Subcutaneous abdominal adipose tissue (tissue), 5 donors: ENCODE results near the gene ARID3A.

Source experiments
- H3K27ac ChIP-seq: one replicate; pipeline ENCODE4 v1.7.0; 2013; ENCODE audit warnings: low read depth, mild to moderate bottlenecking, inconsistent platforms, low read length, moderate library complexity
- H3K27me3 ChIP-seq, 5 donors: one replicate each; pipeline ENCODE4 v1.7.0; 2013; ENCODE audit warnings: low read length in 5 of 5, inconsistent platforms in 1 of 5; ENCODE audit not compliant: control insufficient read depth in 5 of 5, insufficient read depth in 4 of 5
- H3K36me3 ChIP-seq, 5 donors: one replicate each; pipeline ENCODE4 v1.7.0; 2013; ENCODE audit warnings: low read length in 5 of 5; ENCODE audit not compliant: control insufficient read depth in 5 of 5, insufficient read depth in 5 of 5
- H3K4me1 ChIP-seq, 5 donors: one replicate each; pipeline ENCODE4 v1.7.0; 2013; ENCODE audit warnings: low read length in 5 of 5, mild to moderate bottlenecking in 3 of 5, moderate library complexity in 1 of 5; ENCODE audit not compliant: control insufficient read depth in 5 of 5, insufficient read depth in 5 of 5
- H3K4me3 ChIP-seq, 5 donors: one replicate each; pipeline ENCODE4 v1.7.0; 2013; ENCODE audit warnings: low read length in 5 of 5, low read depth in 1 of 5
- H3K9ac ChIP-seq, 5 donors: one replicate each; pipeline ENCODE4 v1.7.0; 2013; ENCODE audit warnings: low read length in 5 of 5, mild to moderate bottlenecking in 4 of 5, moderate library complexity in 3 of 5
- H3K9me3 ChIP-seq, 5 donors: one replicate each; pipeline ENCODE4 v1.7.0; 2013; ENCODE audit warnings: low read length in 5 of 5; ENCODE audit not compliant: control insufficient read depth in 5 of 5
- donor health status: healthy.
- donor health status: healthy.
- donor health status: healthy.
- donor health status: healthy.
- donor health status: healthy.

The ARID3A gene

DNA sequence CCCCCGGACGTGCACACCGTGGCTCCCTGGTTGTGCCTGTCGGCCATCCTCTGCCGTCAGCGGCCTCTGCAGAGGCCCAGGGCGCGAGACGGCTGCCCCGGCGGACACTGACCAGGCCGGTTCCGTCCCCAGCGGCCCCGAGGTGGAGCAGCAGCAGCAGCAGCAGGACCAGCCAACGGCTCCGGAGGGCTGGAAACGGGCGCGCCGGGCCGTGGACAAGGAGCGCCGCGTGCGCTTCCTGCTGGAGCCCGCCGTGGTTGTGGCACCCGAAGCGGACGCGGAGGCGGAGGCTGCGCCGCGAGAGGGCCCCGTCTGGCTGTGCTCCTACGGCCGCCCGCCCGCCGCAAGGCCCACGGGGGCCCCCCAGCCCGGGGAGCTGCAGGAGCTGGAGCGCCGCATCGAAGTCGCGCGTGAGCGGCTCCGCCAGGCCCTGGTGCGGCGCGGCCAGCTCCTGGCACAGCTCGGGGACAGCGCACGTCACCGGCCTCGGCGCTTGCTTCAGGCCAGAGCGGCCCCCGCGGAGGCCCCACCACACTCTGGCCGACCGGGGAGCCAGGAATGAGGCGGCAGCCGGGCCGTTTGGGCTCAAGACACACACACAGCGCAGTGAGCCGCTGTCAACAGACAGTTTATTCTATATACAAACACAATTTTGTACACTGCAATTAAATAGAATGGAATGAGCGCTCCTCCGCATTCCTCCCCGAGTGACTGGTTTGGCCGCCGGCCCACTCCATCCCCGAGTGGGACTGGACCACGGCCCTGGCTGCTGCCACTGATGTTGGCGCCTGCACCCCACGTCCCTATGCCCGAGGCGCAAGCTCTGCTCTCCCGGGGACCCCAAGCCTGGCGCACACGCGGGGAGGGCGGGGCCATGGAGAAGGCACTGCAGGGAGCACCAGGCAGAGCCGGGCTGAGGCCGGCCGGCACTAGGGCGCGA is 83.5 kb downstream of the ARID3A start:
- H3K27ac ChIP-seq: no peak overlapping the region
- H3K9ac ChIP-seq: no peak overlapping the region
- no peak overlapping the region for H3K4me3 ChIP-seq
- peaks cover 0 to 9% (median 0%) of the 10 kb centered on the region in 5 donors for H3K4me1 ChIP-seq
- H3K9me3 ChIP-seq: no peaks in the 10 kb centered on the region
- H3K27me3 ChIP-seq: no peaks in the 10 kb centered on the region
- H3K36me3 ChIP-seq: peaks cover 0 to 56% (median 43%) of the 10 kb centered on the region in 5 donors

DNA sequence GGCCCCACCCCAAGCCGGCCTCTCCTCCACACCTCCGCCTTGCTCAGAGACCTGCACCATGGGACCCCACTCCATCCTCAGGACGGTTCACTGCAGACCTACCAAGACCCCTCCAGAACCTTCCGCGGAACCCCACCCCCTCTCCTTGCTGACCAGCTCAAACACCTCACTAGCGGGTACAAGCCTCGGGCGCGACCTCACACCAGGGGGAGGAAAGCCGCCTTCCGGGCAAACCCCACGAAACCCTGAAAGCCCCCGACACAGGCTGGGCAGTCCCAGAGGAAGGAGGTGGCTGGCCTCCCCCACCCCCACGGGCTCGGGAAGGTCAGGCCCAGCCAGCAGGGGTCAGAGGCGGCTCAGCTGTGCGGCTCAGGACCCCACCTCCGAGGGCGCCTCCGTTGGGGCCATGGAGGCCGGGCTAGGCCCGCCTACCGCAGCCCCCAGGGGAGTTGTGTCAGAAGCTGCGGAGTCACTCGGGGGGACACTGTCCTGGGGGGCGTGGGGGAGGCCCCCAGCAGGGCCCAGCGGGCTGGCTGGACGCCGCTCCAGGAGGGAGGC is 84.2 kb downstream of the ARID3A start:
- H3K9me3 ChIP-seq: no peaks in the 10 kb centered on the region
- peaks cover 0 to 9% (median 2%) of the 10 kb centered on the region in 5 donors for H3K4me1 ChIP-seq
- H3K9ac ChIP-seq: no peak overlapping the region
- H3K27me3 ChIP-seq: no peaks in the 10 kb centered on the region
- H3K4me3 ChIP-seq: no peak overlapping the region
- peaks cover 0 to 61% (median 45%) of the 10 kb centered on the region in 5 donors for H3K36me3 ChIP-seq
- H3K27ac ChIP-seq: no peak overlapping the region

DNA sequence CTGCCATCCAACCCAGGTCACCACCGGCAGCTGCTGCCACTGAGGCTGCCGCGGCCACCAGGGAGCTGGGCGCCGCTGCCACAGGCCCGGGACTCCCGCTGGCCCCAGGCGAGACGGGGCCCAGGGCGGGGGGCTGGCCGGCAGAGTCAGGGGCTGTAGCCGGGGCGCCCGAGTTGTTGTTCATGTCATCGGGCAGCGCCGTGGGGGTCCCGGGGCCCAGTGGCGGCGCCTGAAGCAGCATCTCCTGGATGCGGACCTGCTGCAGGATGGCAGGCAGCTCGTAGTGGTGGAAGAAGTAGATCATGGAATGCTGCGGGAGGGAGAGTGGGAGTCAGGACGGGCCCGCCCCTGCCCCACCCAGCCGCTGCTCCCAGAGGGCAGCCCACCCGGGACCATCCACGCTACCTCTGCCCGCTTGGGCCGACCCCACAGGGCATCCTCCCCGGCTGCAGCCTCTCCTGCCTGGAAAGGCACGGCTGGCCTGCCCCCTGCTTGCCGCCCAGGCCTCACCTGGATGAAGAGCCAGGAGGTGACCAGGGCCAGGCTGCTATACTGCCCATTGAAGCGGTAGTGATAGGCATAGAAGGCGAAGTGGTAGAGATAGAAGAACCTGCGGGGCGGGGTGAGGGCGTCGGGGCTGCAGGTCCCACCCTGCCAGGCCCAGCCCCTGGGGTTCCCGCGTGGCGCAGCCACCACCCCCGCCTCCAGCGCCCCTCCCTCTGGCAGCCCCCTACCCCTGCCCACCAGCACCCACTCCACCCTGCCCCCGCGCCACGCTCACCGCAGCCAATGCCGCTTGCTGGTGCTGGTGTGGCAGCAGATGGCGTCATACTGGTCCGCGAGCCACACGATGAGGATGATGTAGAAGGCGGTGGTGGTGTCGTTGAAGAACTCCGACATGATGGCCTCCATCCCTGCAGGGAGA is 85.0 kb downstream of the ARID3A start:
- no peak overlapping the region for H3K9ac ChIP-seq
- H3K4me3 ChIP-seq: no peak overlapping the region
- peaks cover 0 to 61% (median 45%) of the 10 kb centered on the region in 5 donors for H3K36me3 ChIP-seq
- H3K4me1 ChIP-seq: peaks cover 0 to 14% (median 7%) of the 10 kb centered on the region in 5 donors
- H3K27ac ChIP-seq: no peak overlapping the region
- H3K9me3 ChIP-seq: no peaks in the 10 kb centered on the region
- no peaks in the 10 kb centered on the region for H3K27me3 ChIP-seq

DNA sequence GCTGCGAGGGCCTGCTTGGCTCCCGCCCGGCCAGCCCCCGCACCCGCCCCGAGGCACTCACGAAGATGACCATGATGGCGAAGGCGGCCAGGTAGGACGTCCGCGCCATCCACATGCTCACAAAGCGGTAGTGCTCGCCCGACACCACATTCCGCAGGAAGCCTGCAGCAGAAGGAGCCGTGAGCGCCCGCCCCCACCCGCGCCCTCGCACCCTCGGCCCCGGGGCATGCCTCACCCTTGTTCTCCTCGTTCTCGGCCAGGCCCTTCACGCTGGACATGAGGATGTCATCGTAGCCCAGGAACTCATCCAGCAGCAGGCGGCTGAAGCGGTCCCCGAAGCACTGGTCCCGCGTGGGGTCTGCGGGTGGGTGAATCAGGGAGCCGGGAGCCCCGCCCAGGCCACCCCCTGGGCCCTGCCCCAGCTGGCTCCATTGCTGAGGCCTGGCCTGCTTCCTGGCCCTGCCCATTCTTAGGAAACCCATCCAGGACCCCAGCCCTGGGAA is 86.0 kb downstream of the ARID3A start:
- H3K36me3 ChIP-seq: peaks cover 0 to 61% (median 45%) of the 10 kb centered on the region in 5 donors

DNA sequence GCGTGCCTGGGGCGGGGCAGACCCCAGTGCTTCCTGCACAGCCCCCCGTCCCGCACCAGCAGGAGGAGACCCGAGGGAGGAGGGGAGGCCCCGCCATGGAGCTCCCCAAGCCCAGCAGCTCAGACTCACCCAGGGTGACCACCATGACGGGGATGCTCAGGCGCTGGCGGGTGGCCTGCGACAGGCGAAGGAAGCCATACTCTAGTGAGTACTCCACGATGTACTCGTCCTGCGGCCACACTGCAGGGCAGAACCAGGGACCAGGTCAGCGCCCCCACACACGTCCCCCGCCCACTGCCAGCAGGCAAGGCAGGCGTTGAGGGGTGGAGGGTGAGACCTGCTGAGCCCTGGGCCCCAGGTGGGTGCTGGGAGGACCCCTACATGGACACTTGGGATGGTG is 86.5 kb downstream of the ARID3A start:
- Histone ChIP-seq H3K27ac (no peak overlapping the region), H3K4me3 (no peak overlapping the region), H3K9me3 (no peaks in the 10 kb centered on the region), H3K27me3 (no peaks in the 10 kb centered on the region), H3K36me3 (peaks cover 0 to 61% (median 45%) of the 10 kb centered on the region in 5 donors), H3K9ac (no peak overlapping the region), H3K4me1 (peaks cover 6 to 28% (median 21%) of the 10 kb centered on the region in 5 donors)

More for the DNA sequence above, 86.0 kb downstream of the ARID3A start:
- Histone ChIP-seq H3K9me3 (no peaks in the 10 kb centered on the region), H3K27me3 (no peaks in the 10 kb centered on the region), H3K27ac (no peak overlapping the region), H3K9ac (no peak overlapping the region), H3K4me1 (peaks cover 4 to 24% (median 17%) of the 10 kb centered on the region in 5 donors), H3K4me3 (no peak overlapping the region)

DNA sequence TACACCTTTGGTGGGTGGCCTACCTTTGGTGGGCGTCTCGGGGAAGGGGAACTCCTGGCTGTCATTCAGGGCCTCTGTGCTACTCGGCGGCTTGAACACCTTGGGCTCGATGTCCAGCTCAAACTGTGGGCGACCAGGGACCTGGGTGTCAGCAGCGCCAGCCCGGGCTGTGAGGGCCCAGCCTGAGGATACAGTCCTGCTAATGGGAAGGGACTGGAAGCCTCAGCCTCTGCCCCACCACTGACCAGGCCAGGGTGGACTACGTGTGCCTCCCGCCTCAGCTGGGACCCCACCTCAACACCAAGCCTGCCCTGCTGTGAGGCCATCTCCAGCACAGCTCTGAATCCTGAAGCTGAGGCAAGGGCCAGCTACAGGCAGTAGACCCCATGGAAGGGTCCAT is 87.4 kb downstream of the ARID3A start:
- Histone ChIP-seq H3K9me3 (no peaks in the 10 kb centered on the region), H3K4me3 (no peak overlapping the region), H3K27ac (no peak overlapping the region), H3K27me3 (no peaks in the 10 kb centered on the region), H3K9ac (peak overlapping the region in 1 of 5 donors; percentile 30), H3K4me1 (peaks cover 8 to 37% (median 30%) of the 10 kb centered on the region in 5 donors), H3K36me3 (peaks cover 0 to 61% (median 45%) of the 10 kb centered on the region in 5 donors)

DNA sequence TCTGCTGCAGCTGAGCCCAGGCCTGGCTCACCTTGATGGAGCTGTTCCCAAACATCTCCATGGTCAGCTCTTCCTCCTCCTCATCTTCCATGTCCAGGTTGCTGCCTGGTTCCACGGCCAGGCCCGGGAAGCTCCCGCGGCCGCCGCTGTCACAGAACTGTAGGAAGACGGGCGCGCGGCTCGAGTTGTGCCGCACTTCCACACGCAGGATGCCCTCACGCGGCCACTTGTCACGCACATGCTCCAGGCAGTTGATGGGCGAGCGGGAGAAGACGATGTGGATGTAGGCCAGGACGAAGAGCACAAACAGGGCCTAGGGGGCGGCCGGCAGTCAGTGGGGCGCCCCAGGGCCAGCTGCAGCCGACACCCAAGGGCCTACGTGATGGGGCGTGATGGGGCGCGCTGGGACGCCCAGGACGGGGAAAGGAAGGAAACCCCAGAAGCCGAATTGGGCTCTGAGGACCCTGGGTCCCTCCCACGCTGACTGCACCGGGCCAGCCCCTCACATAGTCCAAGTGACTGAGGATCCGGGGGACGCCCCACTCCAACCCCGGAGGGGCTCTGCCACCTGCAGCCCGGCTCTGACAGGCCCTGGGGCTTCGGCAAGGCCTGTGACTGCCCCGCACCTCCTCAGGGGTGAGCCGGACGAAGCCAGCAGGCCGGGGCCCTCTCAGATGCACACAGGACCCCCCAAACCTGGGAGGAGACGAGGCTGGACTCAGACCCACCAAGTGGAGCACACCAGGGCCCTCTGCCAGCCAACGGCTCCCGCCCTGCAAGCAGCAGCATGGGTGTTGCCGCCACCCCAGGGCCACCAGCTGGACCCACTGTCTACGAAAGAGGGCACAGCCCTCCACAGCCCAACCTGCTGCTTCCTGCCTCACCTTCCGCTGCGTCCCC is 88.6 kb downstream of the ARID3A start:
- H3K9me3 ChIP-seq: no peaks in the 10 kb centered on the region
- no peaks in the 10 kb centered on the region for H3K27me3 ChIP-seq
- H3K36me3 ChIP-seq: peaks cover 0 to 51% (median 42%) of the 10 kb centered on the region in 5 donors
- no peak overlapping the region for H3K4me3 ChIP-seq
- H3K4me1 ChIP-seq: peaks cover 11 to 49% (median 42%) of the 10 kb centered on the region in 5 donors
- H3K9ac ChIP-seq: no peak overlapping the region
- no peak overlapping the region for H3K27ac ChIP-seq

DNA sequence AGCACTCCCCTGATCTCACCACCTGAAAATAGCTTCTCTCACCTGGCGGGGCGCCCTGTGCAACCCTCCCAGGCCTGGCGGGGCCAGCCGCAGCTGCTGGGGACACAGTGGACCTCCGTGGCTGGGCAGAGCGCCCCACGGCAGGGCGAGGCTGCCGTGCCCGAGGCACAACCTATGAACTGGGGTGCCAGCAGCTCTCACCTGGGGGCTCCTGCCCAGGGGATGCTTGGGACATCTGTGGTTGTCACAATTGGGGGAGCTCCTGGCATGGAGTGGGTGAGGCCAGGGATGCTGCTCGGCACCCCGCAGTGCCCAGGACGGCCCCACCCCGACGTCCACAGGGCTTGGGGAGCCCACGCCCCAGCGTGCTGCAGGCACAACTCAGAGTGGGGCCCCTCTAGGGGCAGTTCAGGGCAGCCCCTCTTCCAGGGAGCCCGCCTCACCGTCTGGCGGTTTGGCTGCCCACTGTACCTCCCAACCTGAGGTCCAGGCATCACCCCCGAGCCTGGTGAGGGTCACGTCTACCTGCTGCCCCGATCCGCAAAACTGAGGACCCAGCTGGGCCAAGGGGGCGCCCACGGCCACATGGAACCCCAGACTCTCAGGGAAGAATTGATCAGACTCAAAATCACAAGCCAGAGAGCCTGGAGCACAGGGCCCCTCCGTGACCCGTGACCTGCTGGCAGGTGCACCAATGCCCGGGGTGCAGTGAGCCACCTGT is 89.4 kb downstream of the ARID3A start:
- Histone ChIP-seq H3K4me1 (peaks cover 13 to 56% (median 49%) of the 10 kb centered on the region in 5 donors), H3K9me3 (no peaks in the 10 kb centered on the region), H3K27ac (no peak overlapping the region), H3K9ac (no peak overlapping the region), H3K4me3 (no peak overlapping the region), H3K36me3 (peaks cover 0 to 43% (median 36%) of the 10 kb centered on the region in 5 donors), H3K27me3 (no peaks in the 10 kb centered on the region)
